GM10266 (cell line): ENCODE measurements around the gene MROH8.

ENCODE experiments used
- DNase-seq: peaks from one replicate; pipeline ENCODE4 v3.0.0; 2012; ENCODE audit errors: extremely low spot score
- CTCF ChIP-seq: IDR thresholded peaks from 2 replicates; pipeline ENCODE4 v1.5.1; 2012; ENCODE audit warnings: mild to moderate bottlenecking, low read depth; ENCODE audit not compliant: control insufficient read depth, insufficient read depth; ENCODE audit errors: missing control alignments

The MROH8 gene

GRCh38 chr20:37220731-37221130 is 41.4 kb upstream of the MROH8 start:
- no peak for DNase-seq
- TF ChIP-seq CTCF = no peak

- TF ChIP-seq CTCF = no peak
- DNase-seq = no peak
Measured at GRCh38 chr20:37219751-37220668, 40.7 kb upstream of the MROH8 start.

GRCh38 chr20:37218976-37219375 is 39.6 kb upstream of the MROH8 start:
- DNase-seq = no peak
- no peak for TF ChIP-seq CTCF

GRCh38 chr20:37218441-37218840 is 39.1 kb upstream of the MROH8 start:
- TF ChIP-seq CTCF = no peak
- no peak for DNase-seq

- no peak for TF ChIP-seq CTCF
- DNase-seq = no peak
Measured at GRCh38 chr20:37209661-37210314, 30.4 kb upstream of the MROH8 start.

GRCh38 chr20:37209193-37209592 is 29.8 kb upstream of the MROH8 start:
- no peak for TF ChIP-seq CTCF
- no peak for DNase-seq

- no peak for DNase-seq
- TF ChIP-seq CTCF = no peak
Measured at GRCh38 chr20:37207171-37207570, 27.8 kb upstream of the MROH8 start.
